Neural crest cell (in vitro differentiated cells): ENCODE results near the gene DCHS2. TPM values are rescaled to one million over a fixed set of nuclear protein-coding genes. Genes with fewer than 3 reads are reported as not detected.

Experiments
- DNase-seq: peaks from one replicate; pipeline ENCODE4 v3.0.0; 2021; ENCODE audit warnings: low read depth, mixed read lengths, low spot score
- H3K27ac Mint-ChIP-seq: one replicate; pipeline ENCODE4 v1.8.0; 2021; ENCODE audit warnings: mild to moderate bottlenecking, mixed read lengths; ENCODE audit not compliant: unreplicated experiment
- H3K27me3 Mint-ChIP-seq: 2 replicates; pipeline ENCODE4 v1.8.0; 2021; ENCODE audit warnings: low read depth, mild to moderate bottlenecking, mixed read lengths
- H3K36me3 Mint-ChIP-seq: 2 replicates; pipeline ENCODE4 v1.8.0; 2021; ENCODE audit warnings: low read depth, mild to moderate bottlenecking, mixed read lengths
- H3K4me1 Mint-ChIP-seq: 2 replicates; pipeline ENCODE4 v1.8.0; 2021; ENCODE audit warnings: mixed read lengths
- H3K4me3 Mint-ChIP-seq: one replicate; pipeline ENCODE4 v1.8.0; 2021; ENCODE audit warnings: mild to moderate bottlenecking, mixed read lengths
- H3K9me3 Mint-ChIP-seq: 2 replicates; pipeline ENCODE4 v1.8.0; 2021; ENCODE audit warnings: mixed read lengths
- CTCF ChIP-seq: fragments of 200-600 bp; sonication (generic); conservative IDR thresholded peaks from 2 replicates; pipeline ENCODE4 v1.5.0; 2021; ENCODE audit warnings: antibody characterized with exemption, mild to moderate bottlenecking
- total RNA-seq: library from RNA; stranded (reverse); gene quantifications from 2 replicates; pipeline ENCODE4 v1.2.1, GENCODE V29; 2021

Gene DCHS2
- total RNA-seq, 1 donor from 2014 or later = 1.2 TPM

GRCh38 chr4:154415313-154415712 lies 76.3 kb downstream of the DCHS2 start:
- H3K9me3 Mint-ChIP-seq = peaks cover 4% of the 10 kb centered on the region
- DNase-seq = no peak
- peaks cover 18% of the 10 kb centered on the region for H3K4me1 Mint-ChIP-seq
- no peak overlapping the region for H3K27ac Mint-ChIP-seq
- H3K27me3 Mint-ChIP-seq = peaks cover 6% of the 10 kb centered on the region
- H3K36me3 Mint-ChIP-seq = no peaks in the 10 kb centered on the region
- no peak for TF ChIP-seq CTCF
- H3K4me3 Mint-ChIP-seq = peak overlapping the region; percentile 78

GRCh38 chr4:154414796-154415195 lies 76.8 kb downstream of the DCHS2 start:
- no peak overlapping the region for H3K27ac Mint-ChIP-seq
- DNase-seq = no peak
- peaks cover 18% of the 10 kb centered on the region for H3K4me1 Mint-ChIP-seq
- H3K4me3 Mint-ChIP-seq = peak overlapping the region; percentile 55
- H3K36me3 Mint-ChIP-seq = no peaks in the 10 kb centered on the region
- H3K27me3 Mint-ChIP-seq = peaks cover 6% of the 10 kb centered on the region
- H3K9me3 Mint-ChIP-seq = peaks cover 4% of the 10 kb centered on the region
- no peak for TF ChIP-seq CTCF

- peaks cover 4% of the 10 kb centered on the region for H3K9me3 Mint-ChIP-seq
- H3K27me3 Mint-ChIP-seq = peaks cover 6% of the 10 kb centered on the region
- DNase-seq = no peak
- H3K4me3 Mint-ChIP-seq = peak overlapping the region; percentile 33
- peaks cover 18% of the 10 kb centered on the region for H3K4me1 Mint-ChIP-seq
- no peaks in the 10 kb centered on the region for H3K36me3 Mint-ChIP-seq
- TF ChIP-seq CTCF = no peak
- no peak overlapping the region for H3K27ac Mint-ChIP-seq
Measured at GRCh38 chr4:154414371-154414770, 77.2 kb downstream of the DCHS2 start.

- peaks cover 4% of the 10 kb centered on the region for H3K9me3 Mint-ChIP-seq
Measured at GRCh38 chr4:154407443-154407842, 84.2 kb downstream of the DCHS2 start.

GRCh38 chr4:154406018-154406795 lies 85.4 kb downstream of the DCHS2 start:
- no peak overlapping the region for H3K27ac Mint-ChIP-seq
- peaks cover 4% of the 10 kb centered on the region for H3K9me3 Mint-ChIP-seq
- no peak for TF ChIP-seq CTCF
- no peaks in the 10 kb centered on the region for H3K27me3 Mint-ChIP-seq
- DNase-seq = no peak
- H3K36me3 Mint-ChIP-seq = no peaks in the 10 kb centered on the region
- H3K4me1 Mint-ChIP-seq = no peaks in the 10 kb centered on the region
- no peak overlapping the region for H3K4me3 Mint-ChIP-seq

More at GRCh38 chr4:154407443-154407842, 84.2 kb downstream of the DCHS2 start:
- no peak overlapping the region for H3K4me3 Mint-ChIP-seq
- H3K4me1 Mint-ChIP-seq = no peaks in the 10 kb centered on the region
- DNase-seq = no peak
- no peak overlapping the region for H3K27ac Mint-ChIP-seq
- H3K36me3 Mint-ChIP-seq = no peaks in the 10 kb centered on the region
- H3K27me3 Mint-ChIP-seq = peaks cover 3% of the 10 kb centered on the region
- TF ChIP-seq CTCF = no peak
